PFSK-1 (cell line): ENCODE results near the gene OXER1.

Experiments
- POLR2AphosphoS5 ChIP-seq: IDR thresholded peaks from 2 replicates; pipeline ENCODE4 v1.6.1; 2012; ENCODE audit warnings: low read depth, mild to moderate bottlenecking, control low read depth, low read length, moderate library complexity
- SIN3A ChIP-seq: IDR thresholded peaks from 2 replicates; pipeline ENCODE4 v1.6.1; 2012; ENCODE audit warnings: mild to moderate bottlenecking, low read length, moderate library complexity, borderline replicate concordance; ENCODE audit not compliant: insufficient read depth
- TAF1 ChIP-seq: IDR thresholded peaks from 2 replicates; pipeline ENCODE4 v1.6.1; 2012; ENCODE audit warnings: low read length, control low read depth, borderline replicate concordance; ENCODE audit not compliant: insufficient read depth
- TF ChIP-seq, protein P1 (sequence below), 2 experiments: IDR thresholded peaks; 2 replicates each; pipeline versions ENCODE4 v1.6.1 to v1.8.0; 2011 to 2012; ENCODE audit warnings: low read depth in 2 of 2, low read length in 2 of 2, control low read depth in 1 of 2, inconsistent platforms in 1 of 2, mild to moderate bottlenecking in 1 of 2, moderate library complexity in 1 of 2; ENCODE audit not compliant: insufficient read depth in 1 of 2

DNA sequence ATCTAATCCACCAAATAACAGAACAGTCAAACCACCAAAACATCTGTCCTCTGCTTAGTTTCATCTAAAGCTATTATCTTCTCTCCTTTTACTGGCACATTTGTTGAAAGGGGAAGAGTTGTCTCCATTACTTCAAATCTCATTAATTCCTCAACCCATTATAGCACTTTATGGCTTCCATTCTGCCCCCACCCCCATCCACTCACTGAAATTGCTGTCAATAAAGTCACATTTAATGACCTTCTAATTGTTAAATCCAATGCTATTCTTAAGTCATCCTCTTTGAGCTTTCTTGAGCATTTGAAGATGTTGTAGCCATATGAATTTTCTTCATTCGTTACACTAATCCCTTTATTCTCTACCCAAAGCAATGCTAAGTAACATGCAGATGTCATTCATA lies 5.2 kb downstream of the OXER1 start:
- no peak for TF ChIP-seq POLR2AphosphoS5
- TF ChIP-seq, protein P1, sequence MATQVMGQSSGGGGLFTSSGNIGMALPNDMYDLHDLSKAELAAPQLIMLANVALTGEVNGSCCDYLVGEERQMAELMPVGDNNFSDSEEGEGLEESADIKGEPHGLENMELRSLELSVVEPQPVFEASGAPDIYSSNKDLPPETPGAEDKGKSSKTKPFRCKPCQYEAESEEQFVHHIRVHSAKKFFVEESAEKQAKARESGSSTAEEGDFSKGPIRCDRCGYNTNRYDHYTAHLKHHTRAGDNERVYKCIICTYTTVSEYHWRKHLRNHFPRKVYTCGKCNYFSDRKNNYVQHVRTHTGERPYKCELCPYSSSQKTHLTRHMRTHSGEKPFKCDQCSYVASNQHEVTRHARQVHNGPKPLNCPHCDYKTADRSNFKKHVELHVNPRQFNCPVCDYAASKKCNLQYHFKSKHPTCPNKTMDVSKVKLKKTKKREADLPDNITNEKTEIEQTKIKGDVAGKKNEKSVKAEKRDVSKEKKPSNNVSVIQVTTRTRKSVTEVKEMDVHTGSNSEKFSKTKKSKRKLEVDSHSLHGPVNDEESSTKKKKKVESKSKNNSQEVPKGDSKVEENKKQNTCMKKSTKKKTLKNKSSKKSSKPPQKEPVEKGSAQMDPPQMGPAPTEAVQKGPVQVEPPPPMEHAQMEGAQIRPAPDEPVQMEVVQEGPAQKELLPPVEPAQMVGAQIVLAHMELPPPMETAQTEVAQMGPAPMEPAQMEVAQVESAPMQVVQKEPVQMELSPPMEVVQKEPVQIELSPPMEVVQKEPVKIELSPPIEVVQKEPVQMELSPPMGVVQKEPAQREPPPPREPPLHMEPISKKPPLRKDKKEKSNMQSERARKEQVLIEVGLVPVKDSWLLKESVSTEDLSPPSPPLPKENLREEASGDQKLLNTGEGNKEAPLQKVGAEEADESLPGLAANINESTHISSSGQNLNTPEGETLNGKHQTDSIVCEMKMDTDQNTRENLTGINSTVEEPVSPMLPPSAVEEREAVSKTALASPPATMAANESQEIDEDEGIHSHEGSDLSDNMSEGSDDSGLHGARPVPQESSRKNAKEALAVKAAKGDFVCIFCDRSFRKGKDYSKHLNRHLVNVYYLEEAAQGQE (IDR thresholded peaks at IDR 0.05; ENCODE audit: insufficient read depth in 1 of 2, low read depth in 2 of 2, low read length in 2 of 2), result no peak
- no peak for TF ChIP-seq TAF1
- no peak for TF ChIP-seq SIN3A
